GM21619 (cell line): ENCODE measurements around the gene ABCD4.
"Not testable (repeated sequence)": the region's sequence is repeated elsewhere in the genome, so short reads cannot be mapped to it uniquely, and the experiment has no call there.

Experiments
- ATAC-seq: cut with Tn5 transposase; IDR thresholded peaks from one replicate; pipeline ENCODE4 v1.9.1; 2021; ENCODE audit not compliant: unreplicated experiment

Gene ABCD4

GRCh38 chr14:74302152-74302628 is 544 bp downstream of the ABCD4 start:
- no peak for ATAC-seq

- ATAC-seq: no peak
Observed at GRCh38 chr14:74301594-74302151, 1.1 kb downstream of the ABCD4 start.

GRCh38 chr14:74299061-74299545 is 3.6 kb downstream of the ABCD4 start:
- no peak for ATAC-seq

GRCh38 chr14:74297986-74298385 is 4.7 kb downstream of the ABCD4 start:
- ATAC-seq: no peak

- ATAC-seq: no peak
Observed at GRCh38 chr14:74296037-74296467, 6.7 kb downstream of the ABCD4 start.

GRCh38 chr14:74293606-74294005 is 9.1 kb downstream of the ABCD4 start:
- no peak for ATAC-seq

GRCh38 chr14:74292061-74292460 is 10.7 kb downstream of the ABCD4 start:
- ATAC-seq: no peak

GRCh38 chr14:74290415-74290814 is 12.3 kb downstream of the ABCD4 start:
- ATAC-seq: no peak

GRCh38 chr14:74289801-74290200 is 12.9 kb downstream of the ABCD4 start:
- no peak for ATAC-seq

- no peak for ATAC-seq
Observed at GRCh38 chr14:74286736-74287135, 16.0 kb downstream of the ABCD4 start.

GRCh38 chr14:74281069-74281468 is 21.7 kb downstream of the ABCD4 start:
- no peak for ATAC-seq

- no peak for ATAC-seq
Observed at GRCh38 chr14:74278080-74278479, 24.7 kb downstream of the ABCD4 start.

- ATAC-seq: no peak
Observed at GRCh38 chr14:74275241-74275841, 27.4 kb downstream of the ABCD4 start.

- ATAC-seq: no peak
Observed at GRCh38 chr14:74271365-74271764, 31.4 kb downstream of the ABCD4 start.

- not testable (repeated sequence) for ATAC-seq
Observed at GRCh38 chr14:74270382-74271177, 32.2 kb downstream of the ABCD4 start.

- no peak for ATAC-seq
Observed at GRCh38 chr14:74267588-74267987, 35.1 kb downstream of the ABCD4 start.

GRCh38 chr14:74265301-74265965 is 37.3 kb downstream of the ABCD4 start:
- no peak for ATAC-seq

GRCh38 chr14:74263921-74264320 is 38.8 kb downstream of the ABCD4 start:
- ATAC-seq: no peak

- ATAC-seq: no peak
Observed at GRCh38 chr14:74263181-74263580, 39.6 kb downstream of the ABCD4 start.

- ATAC-seq: no peak
Observed at GRCh38 chr14:74262076-74262475, 40.7 kb downstream of the ABCD4 start.

- ATAC-seq: no peak
Observed at GRCh38 chr14:74261288-74261687, 41.4 kb downstream of the ABCD4 start.
